Activated CD8-positive, alpha-beta T cell treated with anti-CD3 and anti-CD28 coated beads, Interleukin-2, amount 10 ng/mL, durations not matched to agents 7 days and 5 days (primary cell): ENCODE results near the gene XAF1. TPM values are rescaled to one million over a fixed set of nuclear protein-coding genes. Genes with fewer than 3 reads are reported as not detected.
"Not testable (repeated sequence)": the region's sequence is repeated elsewhere in the genome, so short reads cannot be mapped to it uniquely, and the experiment has no call there.

Experiments used
- ATAC-seq: fragments of 150-1000 bp; cut with Tn5 transposase; one replicate; pipeline ENCODE4 v1.10.0; 2021; ENCODE audit warnings: moderate library complexity
- CTCF ChIA-PET: fragments of 350-600 bp; sonication (Branson Sonifier 250); formaldehyde crosslinking; loops from one replicate; lab custom pipeline; 2021; ENCODE audit warnings: antibody characterized with exemption; lab: Charles Lee
- POLR2A ChIA-PET: fragments of 350-600 bp; sonication (Branson Sonifier 250); formaldehyde crosslinking; loops from one replicate; lab custom pipeline; 2021; ENCODE audit warnings: antibody characterized with exemption; lab: Charles Lee
- DNase-seq: peaks from one replicate; pipeline ENCODE4 v3.0.0-alpha.2; 2020
- H3K27ac Mint-ChIP-seq: one replicate; pipeline ENCODE4 v1.8.0; 2021; ENCODE audit warnings: mild to moderate bottlenecking, mixed read lengths
- H3K27me3 Mint-ChIP-seq: one replicate; pipeline ENCODE4 v1.8.0; 2021; ENCODE audit warnings: low read depth, mixed read lengths
- H3K36me3 Mint-ChIP-seq: one replicate; pipeline ENCODE4 v1.8.0; 2021; ENCODE audit warnings: low read depth, mixed read lengths
- H3K4me1 Mint-ChIP-seq: one replicate; pipeline ENCODE4 v1.8.0; 2021; ENCODE audit warnings: low read depth, mixed read lengths
- H3K4me3 Mint-ChIP-seq: one replicate; pipeline ENCODE4 v1.8.0; 2021; ENCODE audit warnings: mild to moderate bottlenecking, mixed read lengths
- H3K9me3 Mint-ChIP-seq: one replicate; pipeline ENCODE4 v1.8.0; 2022; ENCODE audit warnings: mixed read lengths; ENCODE audit not compliant: insufficient read depth
- total RNA-seq, 2 experiments: library from RNA; stranded (reverse); gene quantifications; one replicate each; pipeline ENCODE4 v1.2.3, GENCODE V29; 2021

Gene XAF1
- total RNA-seq, 2 experiments from 2014 or later: 298 to 306 TPM

- Mint-ChIP-seq H3K36me3 (no peaks in the 10 kb centered on the region), H3K4me1 (no peaks in the 10 kb centered on the region), H3K9me3 (no peaks in the 10 kb centered on the region), H3K27ac (no peak overlapping the region), H3K27me3 (peaks cover 30% of the 10 kb centered on the region), H3K4me3 (no peak overlapping the region)
- CTCF ChIA-PET: no interaction called here
- DNase-seq: no peak
- ATAC-seq: no peak
- POLR2A ChIA-PET: no interaction called here
Observed at GRCh38 chr17:6812295-6812694, 56.4 kb downstream of the XAF1 start.

- H3K4me3 Mint-ChIP-seq: no peak overlapping the region
- no peak for ATAC-seq
- CTCF ChIA-PET: no interaction called here
- no peak overlapping the region for H3K27ac Mint-ChIP-seq
- POLR2A ChIA-PET: no interaction called here
- no peak for DNase-seq
- no peaks in the 10 kb centered on the region for H3K4me1 Mint-ChIP-seq
- H3K27me3 Mint-ChIP-seq: peaks cover 30% of the 10 kb centered on the region
- no peaks in the 10 kb centered on the region for H3K36me3 Mint-ChIP-seq
- H3K9me3 Mint-ChIP-seq: no peaks in the 10 kb centered on the region
Observed at GRCh38 chr17:6815775-6816174, 59.9 kb downstream of the XAF1 start.

- H3K36me3 Mint-ChIP-seq, DNase-seq, H3K4me3 Mint-ChIP-seq, CTCF ChIA-PET, POLR2A ChIA-PET, H3K9me3 Mint-ChIP-seq, ATAC-seq, H3K27ac Mint-ChIP-seq, H3K4me1 Mint-ChIP-seq: not testable (repeated sequence)
- H3K27me3 Mint-ChIP-seq: peaks cover 30% of the 10 kb centered on the region
Observed at GRCh38 chr17:6816368-6816767, 60.5 kb downstream of the XAF1 start.

- ATAC-seq (no peak), DNase-seq (no peak)
- ChIA-PET CTCF (no interaction called here), POLR2A (no interaction called here)
- no peaks in the 10 kb centered on the region for H3K4me1 Mint-ChIP-seq
- H3K27me3 Mint-ChIP-seq: peaks cover 29% of the 10 kb centered on the region
- no peak overlapping the region for H3K4me3 Mint-ChIP-seq
- H3K27ac Mint-ChIP-seq: no peak overlapping the region
- H3K36me3 Mint-ChIP-seq: no peaks in the 10 kb centered on the region
- no peaks in the 10 kb centered on the region for H3K9me3 Mint-ChIP-seq
Observed at GRCh38 chr17:6818938-6819337, 63.1 kb downstream of the XAF1 start.

- H3K4me3 Mint-ChIP-seq: no peak overlapping the region
- CTCF ChIA-PET: no interaction called here
- ATAC-seq (no peak), DNase-seq (no peak)
- H3K27ac Mint-ChIP-seq: no peak overlapping the region
- POLR2A ChIA-PET: no interaction called here
- H3K36me3 Mint-ChIP-seq: no peaks in the 10 kb centered on the region
- H3K4me1 Mint-ChIP-seq: no peaks in the 10 kb centered on the region
- H3K27me3 Mint-ChIP-seq: peaks cover 33% of the 10 kb centered on the region
- no peaks in the 10 kb centered on the region for H3K9me3 Mint-ChIP-seq
Observed at GRCh38 chr17:6823011-6823442, 67.2 kb downstream of the XAF1 start.

Other genes starting within 250 kb of the XAF1 start
- under 1 TPM; 0.68 to 0.71 TPM for gene PITPNM3, start 199.5 kb upstream of the XAF1 start, total RNA-seq
- gene KIAA0753, start 115.3 kb upstream of the XAF1 start, total RNA-seq: 10 to 100 TPM; 14.0 to 19.5 TPM
- 10 to 100 TPM; 81.8 to 94.7 TPM for gene TXNDC17, start 115.0 kb upstream of the XAF1 start, total RNA-seq
- 10 to 100 TPM; 16.9 to 20.2 TPM for gene MED31, start 104.4 kb upstream of the XAF1 start, total RNA-seq
- 1 to 10 TPM in 1 of 2 experiments, under 1 TPM in 1; 0.92 to 1.5 TPM for gene C17orf100, start 104.3 kb upstream of the XAF1 start, total RNA-seq
- not detected for gene SLC13A5, start 42.7 kb upstream of the XAF1 start, total RNA-seq
- 1 to 10 TPM; 1.5 to 1.9 TPM for gene FBXO39, start 20.2 kb downstream of the XAF1 start, total RNA-seq
- not detected for gene TEKT1, start 75.7 kb downstream of the XAF1 start, total RNA-seq
- gene ALOX12, start 240.0 kb downstream of the XAF1 start, total RNA-seq: not detected